Endothelial cell of umbilical vein (primary cell): Measurements from ENCODE around the gene FOXS1.

Source experiments
- CTCF ChIP-seq, 2 donors: IDR thresholded peaks; 1 replicate in 1 of 2; 2 replicates in 1 of 2; pipeline ENCODE4 v1.5.1; 2011; ENCODE audit warnings: low read length in 2 of 2, mild to moderate bottlenecking in 2 of 2, moderate library complexity in 2 of 2, control low read depth in 1 of 2, inconsistent platforms in 1 of 2, low read depth in 1 of 2; ENCODE audit not compliant: insufficient read depth in 1 of 2; ENCODE audit errors: extremely low read depth in 1 of 2
- JUN ChIP-seq: IDR thresholded peaks from 2 replicates; pipeline ENCODE4 v1.6.1; 2011; ENCODE audit warnings: borderline replicate concordance, low read depth; ENCODE audit not compliant: insufficient read length, insufficient read depth
- MYC ChIP-seq: IDR thresholded peaks from one replicate; pipeline ENCODE4 v1.6.1; 2011; ENCODE audit warnings: mild to moderate bottlenecking, low read depth, low read length
- POLR2A ChIP-seq: IDR thresholded peaks from 2 replicates; pipeline ENCODE4 v1.6.1; 2012; ENCODE audit warnings: low read depth, mild to moderate bottlenecking, control low read depth, low read length
- POLR2AphosphoS5 ChIP-seq: IDR thresholded peaks from 2 replicates; pipeline ENCODE4 v1.6.1; 2012; ENCODE audit warnings: low read depth, mild to moderate bottlenecking, control low read depth, low read length, moderate library complexity; ENCODE audit not compliant: insufficient read depth

GRCh38 chr20:31831211-31831610 lies 14.2 kb downstream of the FOXS1 start:
- TF ChIP-seq CTCF (IDR thresholded peaks at IDR 0.05; ENCODE audit: extremely low read depth in 1 of 2, insufficient read depth in 1 of 2, low read depth in 1 of 2, low read length in 2 of 2) = no peak
- no peak for TF ChIP-seq POLR2AphosphoS5
- no peak for TF ChIP-seq POLR2A
- TF ChIP-seq JUN = no peak
- no peak for TF ChIP-seq MYC
